HG02973 (cell line): ENCODE measurements around the gene ZMYM4.
"Not testable (repeated sequence)": the region's sequence is repeated elsewhere in the genome, so short reads cannot be mapped to it uniquely, and the experiment has no call there.

Source experiments
- ATAC-seq: cut with Tn5 transposase; IDR thresholded peaks from one replicate; pipeline ENCODE4 v1.9.1; 2021; ENCODE audit warnings: moderate library complexity; ENCODE audit not compliant: unreplicated experiment

ZMYM4 gene

GRCh38 chr1:35324486-35324885, 56.0 kb downstream of the ZMYM4 start:
- ATAC-seq: no peak

GRCh38 chr1:35326246-35326866, 57.8 kb downstream of the ZMYM4 start:
- ATAC-seq: no peak

- not testable (repeated sequence) for ATAC-seq
Measured at GRCh38 chr1:35331618-35332017, 63.1 kb downstream of the ZMYM4 start.

- no peak for ATAC-seq
Measured at GRCh38 chr1:35334485-35334884, 66.0 kb downstream of the ZMYM4 start.

- ATAC-seq: no peak
Measured at GRCh38 chr1:35340519-35340918, 72.0 kb downstream of the ZMYM4 start.

- no peak for ATAC-seq
Measured at GRCh38 chr1:35345439-35345981, 77.0 kb downstream of the ZMYM4 start.

GRCh38 chr1:35350872-35351271, 82.4 kb downstream of the ZMYM4 start:
- ATAC-seq: no peak

- ATAC-seq: no peak
Measured at GRCh38 chr1:35359995-35360394, 91.5 kb downstream of the ZMYM4 start.

GRCh38 chr1:35361638-35362037, 93.1 kb downstream of the ZMYM4 start:
- no peak for ATAC-seq

GRCh38 chr1:35364741-35365140, 96.2 kb downstream of the ZMYM4 start:
- no peak for ATAC-seq

GRCh38 chr1:35367914-35368313, 99.4 kb downstream of the ZMYM4 start:
- ATAC-seq: no peak

- ATAC-seq: no peak
Measured at GRCh38 chr1:35369922-35370671, 101.6 kb downstream of the ZMYM4 start.

GRCh38 chr1:35371506-35371905, 103.0 kb downstream of the ZMYM4 start:
- ATAC-seq: no peak

- no peak for ATAC-seq
Measured at GRCh38 chr1:35377555-35377954, 109.0 kb downstream of the ZMYM4 start.

- ATAC-seq: no peak
Measured at GRCh38 chr1:35379317-35380000, 111.0 kb downstream of the ZMYM4 start.

- ATAC-seq: not testable (repeated sequence)
Measured at GRCh38 chr1:35380111-35380510, 111.6 kb downstream of the ZMYM4 start.

- ATAC-seq: no peak
Measured at GRCh38 chr1:35382107-35382506, 113.6 kb downstream of the ZMYM4 start.

GRCh38 chr1:35386290-35386689, 117.8 kb downstream of the ZMYM4 start:
- no peak for ATAC-seq

GRCh38 chr1:35386959-35387358, 118.5 kb downstream of the ZMYM4 start:
- no peak for ATAC-seq

GRCh38 chr1:35390600-35391494, 122.3 kb downstream of the ZMYM4 start:
- ATAC-seq: no peak

- no peak for ATAC-seq
Measured at GRCh38 chr1:35394386-35394785, 125.9 kb downstream of the ZMYM4 start.
